Measurements from ENCODE around the gene KRTAP9-4.

DNA sequence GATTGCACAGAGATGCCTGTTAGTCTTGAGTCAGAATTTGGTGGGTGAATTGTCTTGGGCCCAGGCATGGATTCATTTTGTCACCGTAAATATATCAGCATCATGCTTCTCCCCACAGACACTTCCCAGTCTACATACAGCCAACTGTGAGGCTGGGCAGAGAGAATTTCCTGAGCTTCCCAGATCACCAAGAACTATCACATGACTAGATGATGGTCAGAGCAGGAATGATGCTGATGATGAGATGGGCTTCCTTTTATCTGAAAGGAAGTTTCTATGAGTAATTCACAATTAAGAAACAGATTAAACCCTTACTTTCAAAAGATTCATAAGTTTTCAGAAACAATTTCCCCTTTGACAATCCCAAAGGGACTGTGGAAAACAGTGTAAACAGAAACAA is 5.4 kb downstream of the KRTAP9-4 start:
- TF ChIP-seq, protein P1, sequence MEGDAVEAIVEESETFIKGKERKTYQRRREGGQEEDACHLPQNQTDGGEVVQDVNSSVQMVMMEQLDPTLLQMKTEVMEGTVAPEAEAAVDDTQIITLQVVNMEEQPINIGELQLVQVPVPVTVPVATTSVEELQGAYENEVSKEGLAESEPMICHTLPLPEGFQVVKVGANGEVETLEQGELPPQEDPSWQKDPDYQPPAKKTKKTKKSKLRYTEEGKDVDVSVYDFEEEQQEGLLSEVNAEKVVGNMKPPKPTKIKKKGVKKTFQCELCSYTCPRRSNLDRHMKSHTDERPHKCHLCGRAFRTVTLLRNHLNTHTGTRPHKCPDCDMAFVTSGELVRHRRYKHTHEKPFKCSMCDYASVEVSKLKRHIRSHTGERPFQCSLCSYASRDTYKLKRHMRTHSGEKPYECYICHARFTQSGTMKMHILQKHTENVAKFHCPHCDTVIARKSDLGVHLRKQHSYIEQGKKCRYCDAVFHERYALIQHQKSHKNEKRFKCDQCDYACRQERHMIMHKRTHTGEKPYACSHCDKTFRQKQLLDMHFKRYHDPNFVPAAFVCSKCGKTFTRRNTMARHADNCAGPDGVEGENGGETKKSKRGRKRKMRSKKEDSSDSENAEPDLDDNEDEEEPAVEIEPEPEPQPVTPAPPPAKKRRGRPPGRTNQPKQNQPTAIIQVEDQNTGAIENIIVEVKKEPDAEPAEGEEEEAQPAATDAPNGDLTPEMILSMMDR (IDR thresholded peaks at IDR 0.05; ENCODE audit: low read depth, low read length, poor library complexity, severe bottlenecking), result no peak
- no peak for TF ChIP-seq EZH2phosphoT487 (IDR thresholded peaks at IDR 0.05; ENCODE audit: borderline replicate concordance, low read length)
